T1000 (cell line): ENCODE measurements around the gene KRT3.
"Not testable (repeated sequence)": the region's sequence is repeated elsewhere in the genome, so short reads cannot be mapped to it uniquely, and the experiment has no call there.

Experiments
- DNase-seq: peaks from one replicate; lab custom pipeline; 2025; ENCODE audit warnings: mixed read lengths; lab: John Stamatoyannopoulos, UW

The KRT3 gene

DNA sequence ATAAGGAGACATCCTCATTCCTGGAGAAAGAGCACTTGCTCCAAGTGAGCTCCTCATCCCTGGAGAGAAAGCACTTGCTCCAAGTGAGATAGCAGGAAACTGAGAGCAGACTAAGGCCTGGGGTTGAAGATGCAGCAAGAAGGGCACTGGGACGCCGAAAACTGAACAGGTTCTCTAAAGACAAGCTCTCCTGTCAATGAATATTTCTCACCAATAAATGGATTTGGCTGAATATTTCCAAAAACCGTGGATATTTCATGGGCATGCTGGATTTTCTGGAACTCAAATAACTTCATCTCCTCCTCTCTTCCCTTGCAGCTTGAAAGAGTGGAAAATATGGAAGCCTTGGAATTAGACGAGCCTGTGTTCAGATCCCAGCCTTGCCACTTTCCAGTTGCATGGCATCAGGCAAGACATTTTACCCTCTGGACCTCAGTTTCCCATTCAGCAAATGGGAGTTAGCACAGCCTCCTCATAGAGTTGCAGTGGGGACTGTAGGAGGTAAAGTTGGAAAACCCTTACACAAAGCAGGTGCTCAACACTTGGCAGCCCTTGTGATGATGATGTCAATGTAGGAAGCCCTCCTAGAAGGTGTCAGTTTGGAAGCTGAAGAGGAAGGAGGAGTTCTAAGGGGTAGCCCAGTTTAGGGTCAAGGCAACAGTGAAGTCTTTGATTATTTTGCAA, 14.4 kb downstream of the KRT3 start:
- DNase-seq, result no peak

DNA sequence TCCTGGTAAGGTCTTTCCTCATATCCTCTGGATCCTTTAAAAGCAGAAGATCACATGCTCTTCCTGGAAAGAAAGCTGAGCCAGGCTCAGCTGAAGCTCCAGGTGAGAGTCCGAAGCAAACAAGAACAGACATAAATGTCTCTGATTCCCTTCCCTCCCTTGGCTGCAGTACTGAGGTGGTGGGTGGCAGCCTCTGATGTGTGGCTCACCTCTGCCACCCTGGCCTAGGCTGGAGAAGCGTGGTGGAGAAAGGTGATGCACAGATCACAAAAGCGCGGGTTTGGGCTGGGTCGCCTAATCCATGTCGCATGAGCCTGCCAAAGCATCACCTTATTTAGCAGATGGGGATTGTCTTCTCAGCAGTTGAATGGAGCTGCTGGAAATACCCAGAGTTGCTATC, 16.0 kb downstream of the KRT3 start:
- DNase-seq, result no peak

DNA sequence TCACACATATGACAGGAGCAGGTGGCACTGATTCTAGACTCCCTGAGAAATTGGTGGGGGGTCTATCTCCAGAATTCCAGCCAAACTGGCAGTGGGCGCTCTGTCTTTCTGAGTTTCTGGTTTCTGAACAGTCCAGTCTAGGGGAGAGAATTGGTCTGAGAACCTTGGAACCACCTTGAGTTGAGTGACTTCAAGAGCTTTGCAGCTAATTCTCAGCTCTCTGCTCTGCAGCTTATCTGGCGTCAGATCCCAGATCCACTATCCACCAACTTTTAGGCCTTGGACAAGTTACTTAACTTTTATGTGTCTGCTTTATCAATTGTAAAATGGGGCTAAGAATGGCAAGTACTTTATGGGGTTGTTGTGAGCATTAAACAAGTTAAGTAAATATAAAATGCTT, 17.1 kb downstream of the KRT3 start:
- no peak for DNase-seq

DNA sequence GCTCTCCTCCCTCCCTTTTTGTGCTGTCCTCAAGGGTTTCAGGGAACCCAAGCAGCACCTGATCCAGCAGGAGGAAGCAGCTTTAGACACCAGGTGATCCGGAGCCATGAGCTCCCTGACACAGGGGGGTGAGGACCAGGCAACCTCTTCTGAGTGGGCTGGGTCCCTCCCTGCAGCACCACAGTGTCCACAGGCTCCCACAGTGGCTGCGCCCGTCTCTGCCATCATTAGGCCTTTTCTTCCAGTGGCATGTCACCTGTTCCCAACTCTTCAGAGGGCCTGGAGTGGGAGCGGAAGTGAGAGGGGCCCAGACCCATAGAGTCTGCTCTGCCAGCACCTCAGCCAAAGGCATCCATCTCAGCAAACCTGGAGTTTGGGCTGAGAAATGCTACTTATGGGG, 18.4 kb downstream of the KRT3 start:
- DNase-seq, result no peak

DNA sequence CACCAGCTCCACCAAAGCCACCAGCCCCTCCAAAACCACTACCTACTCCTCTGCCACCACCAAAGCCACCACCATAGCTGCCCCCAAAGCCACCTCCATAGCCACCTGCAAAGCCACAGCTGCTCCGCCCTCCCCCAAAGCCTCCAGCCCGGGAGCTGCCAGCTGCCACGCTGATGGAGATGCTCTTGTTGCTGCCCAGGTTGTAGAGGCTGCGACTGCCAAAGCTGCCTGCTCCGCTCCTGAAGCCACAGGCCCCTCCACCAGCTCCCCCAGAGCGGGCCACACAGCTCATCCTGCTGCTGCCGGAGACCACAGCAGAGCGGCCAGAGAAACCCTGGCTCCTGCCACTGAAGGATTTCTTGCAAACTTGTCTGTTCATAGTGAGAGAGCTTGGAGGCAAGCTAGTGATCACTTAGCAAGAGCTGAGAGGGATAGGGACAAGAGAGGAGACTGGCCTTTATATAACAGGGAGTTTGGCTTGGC, 19.0 kb downstream of the KRT3 start, which contains the start of gene KRT76:
KRT76 (minus strand) TSS at position 433 of the 483 bp plus-strand sequence; CDS start at position 379, 54 bp downstream.
- DNase-seq, result no peak

DNA sequence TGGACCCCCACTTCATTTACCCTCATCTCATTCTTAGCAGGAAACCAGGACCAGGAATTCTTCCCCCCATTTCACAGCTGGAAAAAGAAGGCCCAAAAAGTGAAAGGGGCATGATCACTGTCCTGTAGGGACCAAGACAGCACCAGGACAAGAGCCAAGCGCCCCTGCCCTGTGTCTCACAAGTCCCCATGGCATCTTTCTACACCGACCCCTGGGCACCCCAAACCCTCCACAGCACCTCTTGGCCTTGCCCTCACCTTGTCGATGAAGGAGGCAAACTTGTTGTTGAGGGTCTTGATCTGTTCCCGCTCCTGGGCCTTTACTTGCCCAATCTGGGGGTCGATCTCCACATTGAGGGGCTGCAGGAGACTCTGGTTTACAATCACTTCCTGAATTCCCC, 19.5 kb downstream of the KRT3 start:
- no peak for DNase-seq

DNA sequence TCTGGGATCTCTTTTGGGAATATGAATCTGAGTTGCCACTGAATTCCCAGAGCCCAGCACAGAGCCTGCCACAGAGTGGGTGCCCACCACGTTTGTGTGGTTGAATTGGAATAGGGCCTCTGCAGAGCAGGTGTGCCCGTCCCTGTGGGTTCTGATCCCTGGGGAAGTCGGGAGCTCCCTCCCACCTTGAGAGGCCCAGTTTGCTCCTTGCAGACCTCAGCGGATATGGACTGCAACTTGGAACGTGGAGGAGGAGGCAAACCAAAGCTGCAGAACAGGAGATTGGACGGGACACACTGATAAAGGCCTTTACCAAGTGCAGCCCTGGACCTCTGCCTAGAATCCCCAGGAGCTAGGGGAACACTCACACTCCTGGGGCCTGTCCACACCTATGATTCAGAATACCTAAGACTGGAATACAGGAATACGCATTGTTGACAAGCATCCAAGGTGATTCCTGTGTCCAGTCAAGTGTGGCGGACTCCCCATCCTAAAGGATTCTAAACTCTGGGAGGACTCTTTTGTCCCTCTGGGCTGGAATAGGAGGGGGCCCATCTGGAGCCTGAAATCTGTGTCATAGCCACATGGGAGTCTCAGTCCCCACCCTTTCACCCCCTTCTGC, 21.2 kb downstream of the KRT3 start:
- no peak for DNase-seq

DNA sequence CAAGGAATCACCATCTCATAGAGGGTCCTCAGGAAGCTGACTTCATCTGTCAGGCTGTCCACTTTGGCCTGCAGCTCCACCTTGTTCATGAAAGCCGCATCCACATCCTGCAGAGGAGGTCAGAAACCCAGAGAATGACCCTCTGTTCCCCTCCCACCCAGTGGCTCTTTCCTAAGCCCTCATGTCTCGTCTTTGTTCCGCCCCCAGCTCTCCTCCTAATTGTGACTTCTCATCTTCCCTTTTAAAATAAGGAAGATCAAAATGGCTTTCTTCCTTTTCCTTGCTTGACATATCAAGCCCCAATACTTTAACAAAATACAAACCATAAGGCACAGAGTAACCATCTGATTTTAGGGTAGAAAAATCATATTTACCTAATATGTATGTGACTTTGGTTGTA, 23.1 kb downstream of the KRT3 start:
- no peak for DNase-seq

DNA sequence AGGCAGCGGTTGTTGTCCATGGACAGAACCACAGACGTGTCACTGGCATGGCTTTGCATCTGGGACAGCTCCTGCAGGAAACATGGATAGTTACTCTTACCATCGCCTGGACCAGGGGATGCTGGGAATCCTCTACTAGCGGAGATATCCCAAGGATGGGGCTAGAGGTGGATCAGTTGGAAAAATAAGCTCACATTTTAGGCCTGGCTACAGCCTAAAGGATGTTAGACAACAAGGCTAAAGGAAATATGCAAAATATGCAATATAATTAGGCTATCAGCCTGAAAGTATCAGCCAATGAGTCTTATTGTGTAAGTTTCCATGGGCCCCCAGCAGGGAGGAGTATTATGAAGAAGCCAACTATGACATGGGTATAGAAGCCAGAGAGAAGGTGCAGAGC, 23.7 kb downstream of the KRT3 start:
- DNase-seq, result no peak

DNA sequence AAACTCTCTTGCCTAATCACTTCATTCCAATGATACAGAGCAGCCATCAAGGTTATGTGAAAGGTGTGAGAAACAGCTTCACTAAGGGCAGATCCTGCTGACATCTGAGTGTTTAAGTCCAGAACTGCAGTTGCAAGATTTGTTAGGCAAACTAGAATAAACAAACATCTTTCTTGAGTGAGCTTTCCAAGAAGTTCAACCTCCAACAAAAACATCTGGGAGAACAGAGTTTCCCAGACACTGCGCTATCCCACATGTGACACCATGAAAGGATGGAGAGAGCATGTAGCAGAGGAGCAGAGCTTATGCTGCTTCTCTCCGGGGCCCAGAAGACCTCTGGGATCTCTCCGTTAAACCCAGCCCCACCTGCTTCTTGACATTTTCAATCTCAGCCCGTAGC, 24.4 kb downstream of the KRT3 start:
- DNase-seq, result no peak

DNA sequence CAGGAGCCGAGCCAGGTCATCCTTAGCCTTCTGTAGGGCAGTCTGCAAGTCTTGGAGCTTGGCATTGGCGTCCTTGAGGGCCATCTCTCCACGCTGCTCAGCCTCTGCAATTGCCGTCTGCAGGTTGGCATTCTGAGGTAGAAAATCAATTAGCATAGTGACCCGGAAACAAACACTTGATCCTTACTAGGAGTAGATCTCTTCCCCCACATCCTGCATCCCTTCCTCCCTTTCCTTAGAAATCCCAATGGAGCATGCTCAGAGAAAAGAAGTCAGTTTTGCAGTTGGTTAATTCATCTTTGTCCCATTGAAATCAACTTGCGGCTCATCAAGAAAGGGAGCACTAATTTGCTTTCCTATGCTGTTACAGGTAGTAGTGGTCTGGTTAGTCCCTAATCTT, 24.8 kb downstream of the KRT3 start:
- no peak for DNase-seq

DNA sequence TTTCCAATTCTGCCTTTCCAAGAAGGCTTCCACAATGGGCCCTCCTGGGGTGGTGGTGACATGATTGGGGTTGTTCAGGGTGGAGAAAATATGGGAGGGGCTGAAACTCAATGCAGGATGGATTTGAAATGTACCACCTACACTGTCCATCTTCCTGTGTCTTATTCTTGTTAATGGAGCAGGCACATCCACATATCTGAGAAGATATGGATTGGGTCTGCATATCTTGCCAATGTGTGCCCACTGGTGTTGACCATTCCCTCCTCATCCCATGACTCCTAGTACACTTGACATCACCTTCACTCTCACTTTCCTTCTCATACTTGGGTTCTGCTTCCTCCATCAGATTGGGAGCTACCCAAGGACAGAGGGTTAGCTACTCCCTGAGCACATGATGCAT, 26.0 kb downstream of the KRT3 start:
- DNase-seq, result no peak

DNA sequence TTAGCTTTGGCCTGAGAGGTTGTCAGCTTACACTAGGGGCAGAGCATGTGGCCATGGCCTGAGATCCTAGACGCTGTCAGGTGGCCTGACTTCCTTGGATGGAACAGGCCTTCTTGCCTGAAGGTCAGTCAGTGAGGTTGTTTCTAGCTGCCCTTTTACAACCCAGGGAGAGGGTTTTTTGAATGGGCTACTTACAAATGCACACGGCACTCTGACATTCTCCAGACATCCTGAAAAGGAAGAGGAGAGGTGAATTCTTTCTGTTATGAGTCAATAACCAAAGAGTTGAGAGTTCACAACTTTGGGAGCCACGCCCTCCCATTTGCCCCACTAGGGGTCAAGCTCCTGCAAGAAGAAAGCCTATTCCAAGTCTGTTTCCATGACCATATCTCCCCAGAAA, 26.6 kb downstream of the KRT3 start:
- DNase-seq, result no peak

DNA sequence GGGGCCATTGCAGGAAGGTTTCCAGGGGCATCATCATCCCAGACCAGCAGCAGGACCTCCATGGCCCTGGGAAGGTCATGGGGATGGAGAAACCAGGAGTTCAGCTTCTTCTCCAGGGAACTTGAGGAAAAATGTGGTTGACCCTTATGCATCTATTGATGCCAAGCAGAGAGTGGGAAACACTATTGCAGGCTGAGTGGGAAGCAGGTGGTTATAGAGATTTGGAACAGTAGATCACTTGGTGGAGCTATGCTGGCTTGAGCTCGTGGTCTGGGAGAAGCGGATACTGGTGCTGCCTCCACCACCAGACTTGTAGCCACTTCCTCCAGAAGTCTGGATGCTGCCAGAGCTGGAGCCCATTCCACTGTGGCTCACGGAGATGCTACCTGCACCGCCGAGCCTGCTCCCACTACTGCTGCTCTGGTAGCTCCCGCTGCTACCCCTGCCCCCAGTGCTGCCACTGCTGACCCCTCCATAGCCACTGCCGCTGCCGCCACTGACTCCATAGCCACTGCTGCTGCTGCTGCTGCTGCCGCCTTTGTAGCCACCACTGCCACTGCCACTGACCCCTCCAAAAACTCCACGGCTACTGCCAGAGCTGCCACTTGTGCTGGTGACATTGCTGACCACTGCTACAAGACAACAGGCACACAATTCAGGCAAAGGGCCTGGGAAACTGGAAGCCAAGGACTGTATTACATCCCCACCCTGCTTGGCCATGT, 27.3 kb downstream of the KRT3 start:
- no peak for DNase-seq

DNA sequence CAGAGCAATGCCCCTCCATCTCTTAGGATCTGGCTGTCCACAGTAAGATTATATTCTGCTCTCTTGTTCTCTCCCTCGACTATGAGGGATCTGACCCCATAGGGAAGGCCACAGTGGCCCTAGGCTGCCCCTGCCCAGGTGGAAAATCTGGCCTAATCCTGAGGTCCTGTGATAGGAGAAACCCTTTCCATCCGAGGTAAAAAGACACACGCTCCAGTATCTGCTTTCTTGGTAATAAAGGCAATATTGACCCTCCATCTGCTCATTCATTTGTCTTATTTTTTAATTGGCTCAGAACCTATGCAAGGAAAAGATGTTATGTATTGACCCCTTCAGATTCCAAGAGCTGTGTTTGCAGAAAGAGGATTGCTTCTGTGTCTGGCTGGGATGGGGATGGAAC, 28.5 kb downstream of the KRT3 start:
- DNase-seq, result no peak

DNA sequence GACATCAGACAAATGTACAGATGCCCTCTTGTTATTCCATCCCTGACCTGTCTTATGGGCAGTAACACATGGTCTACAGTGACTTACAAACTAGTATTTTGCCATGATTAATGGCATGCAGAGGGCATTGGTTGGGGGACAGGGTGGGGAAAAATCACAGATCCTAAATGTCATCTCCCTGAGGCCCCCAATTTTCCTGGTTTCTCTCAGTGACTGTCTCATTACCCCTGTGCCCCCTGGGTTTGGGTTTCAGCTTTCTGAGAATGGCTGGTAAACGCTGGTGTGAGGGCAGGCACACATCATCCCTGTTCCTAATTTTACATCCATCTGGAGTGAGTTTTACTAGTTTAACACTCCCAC, 28.9 kb downstream of the KRT3 start:
- no peak for DNase-seq

DNA sequence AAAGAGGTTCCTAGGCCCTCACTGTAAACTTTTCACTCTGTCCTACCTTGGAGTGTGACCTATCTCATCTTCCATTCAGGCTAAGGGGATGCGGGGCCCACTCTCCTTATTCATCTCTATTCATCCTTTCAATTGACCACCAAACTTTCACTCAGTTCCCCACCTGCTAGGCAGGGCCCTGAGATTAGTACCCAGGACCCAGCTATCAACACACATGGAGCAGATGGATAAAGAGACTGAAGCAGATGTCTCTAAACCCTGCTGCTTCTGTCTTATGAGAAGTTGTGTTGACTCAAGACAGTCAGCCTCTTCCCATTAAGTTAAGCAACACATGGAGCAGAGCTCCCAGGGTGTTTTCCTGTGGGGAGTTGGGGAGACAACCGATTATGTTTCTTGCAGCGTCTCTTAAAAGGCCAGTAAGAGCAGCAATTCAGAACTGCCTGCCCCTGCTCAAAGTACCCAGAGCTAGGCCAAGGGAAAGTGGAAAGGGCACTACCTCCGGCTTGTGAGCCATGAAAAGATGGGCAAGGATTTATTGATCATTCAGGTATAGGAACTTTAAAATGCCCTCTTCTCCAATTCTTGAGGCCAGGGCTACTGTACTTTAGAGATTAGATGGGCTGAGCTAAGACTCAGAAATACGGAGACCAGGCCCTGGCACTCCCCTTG, 29.4 kb downstream of the KRT3 start:
- DNase-seq, result no peak

DNA sequence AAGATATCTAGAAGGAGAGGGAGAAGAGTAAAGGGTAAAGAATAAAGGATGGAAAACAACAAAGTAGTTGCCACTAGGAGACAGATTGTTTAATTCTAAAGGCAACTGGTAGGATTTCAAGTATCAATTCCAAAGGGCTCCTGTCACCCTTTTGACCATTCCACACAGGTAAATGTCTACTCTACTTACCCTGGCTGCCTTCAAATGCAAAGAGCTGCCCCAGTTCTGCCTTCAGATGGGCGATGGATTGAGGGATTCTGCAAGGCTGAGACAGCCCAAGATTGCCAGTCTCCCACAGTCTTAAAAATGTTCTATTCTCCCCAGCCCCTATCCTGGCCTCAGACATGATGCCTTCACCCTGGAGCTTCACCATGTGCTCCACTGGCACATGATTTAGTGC, 30.2 kb downstream of the KRT3 start:
- DNase-seq, result no peak

DNA sequence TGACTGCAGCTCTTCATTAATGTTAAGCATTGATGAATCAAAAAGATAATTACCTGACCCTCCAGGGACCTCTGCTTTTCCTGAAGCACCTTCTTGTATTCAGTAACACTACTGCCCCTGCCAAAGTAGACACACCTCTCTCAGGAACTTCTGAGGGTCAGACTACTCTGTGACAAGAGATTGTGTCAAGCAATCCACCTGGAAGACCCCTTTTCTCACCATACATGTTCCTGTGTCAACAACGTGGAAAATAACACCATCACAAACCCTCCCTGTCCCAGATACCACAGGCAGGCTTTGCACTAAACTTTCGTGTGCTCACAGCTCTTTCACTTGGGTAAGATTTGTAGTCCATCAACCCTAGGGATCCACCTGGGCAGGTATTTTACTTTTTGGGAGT, 31.9 kb downstream of the KRT3 start:
- no peak for DNase-seq

DNA sequence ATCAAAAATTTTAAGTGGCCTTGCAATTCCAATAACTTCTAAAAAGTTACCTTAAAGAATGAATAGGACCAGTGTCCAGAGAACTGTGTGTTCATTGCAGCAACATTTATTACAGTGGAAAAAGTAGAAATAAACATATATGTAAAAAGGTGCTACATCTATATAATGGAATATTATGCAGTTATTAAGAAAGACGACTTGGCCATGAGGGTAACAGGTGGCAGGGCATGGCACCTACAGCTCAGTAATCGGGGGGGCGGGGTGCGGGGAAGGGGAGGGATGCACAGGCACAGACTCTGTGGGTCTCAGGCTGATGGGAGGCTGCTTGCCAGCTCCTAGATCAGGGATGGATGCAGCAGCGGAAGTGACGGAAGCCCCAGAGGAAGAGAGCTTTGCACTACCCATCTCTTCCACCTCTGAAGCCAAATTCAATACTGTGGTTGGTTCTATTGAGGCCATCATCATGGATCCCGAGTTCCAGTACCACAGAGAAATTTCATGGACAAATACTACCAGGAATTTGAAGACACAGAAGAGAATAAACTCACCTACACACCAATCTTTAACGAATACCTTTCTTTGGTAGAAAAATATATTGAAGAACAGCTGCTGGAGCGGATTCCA, 32.8 kb downstream of the KRT3 start:
- no peak for DNase-seq

DNA sequence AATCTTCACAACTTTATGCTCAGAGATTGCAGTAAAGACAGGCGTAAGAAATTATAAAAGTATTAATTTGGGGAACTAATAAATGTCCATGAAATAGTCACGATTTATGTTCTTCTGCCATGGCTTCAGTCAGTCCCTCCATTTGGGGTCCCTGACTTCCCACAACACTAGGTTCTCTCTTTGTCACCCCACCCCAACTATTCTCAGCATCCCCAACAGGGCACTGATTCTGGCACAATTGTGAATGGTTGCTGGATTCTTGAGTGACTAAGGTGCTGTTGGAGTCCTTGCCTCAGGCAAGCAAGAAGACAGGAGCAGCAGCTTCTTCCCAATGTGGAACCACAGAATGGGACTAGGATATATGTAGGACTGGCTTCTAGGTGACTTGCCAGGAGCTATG, 34.1 kb downstream of the KRT3 start:
- DNase-seq, result no peak

DNA sequence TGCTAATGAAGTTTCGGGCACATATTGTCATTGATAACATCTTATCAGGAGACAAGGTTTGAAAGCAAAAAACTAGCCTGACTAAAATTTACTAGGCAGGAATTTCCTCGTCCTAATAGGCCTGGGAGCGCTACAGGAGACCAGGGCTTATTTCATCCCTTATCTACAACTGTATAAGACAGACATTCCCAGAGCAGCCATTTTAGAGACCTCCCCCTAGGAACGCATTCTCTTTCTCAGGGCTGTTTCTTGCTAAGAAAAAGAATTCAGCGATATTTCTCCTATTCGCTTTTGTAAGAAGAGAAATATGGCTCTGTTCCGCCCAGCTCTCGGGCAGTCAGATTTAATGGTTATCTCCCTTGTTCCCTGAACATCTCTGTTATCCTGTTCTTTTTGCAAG, 34.7 kb downstream of the KRT3 start:
- DNase-seq, result not testable (repeated sequence)
